Upper lobe of left lung (tissue), 4 donors: ENCODE data around the gene MED25.

ENCODE experiments used
- POLR2AphosphoS5 ChIP-seq, 2 donors: sonication (generic); formaldehyde crosslinking; IDR thresholded peaks; one replicate each; pipeline ENCODE4 v1.5.1; 2017; ENCODE audit warnings: antibody characterized with exemption in 2 of 2
- TF ChIP-seq, protein P1 (sequence below), 6 experiments: fragments of 450-650 bp in 4 of 6; fragments of 200-600 bp in 2 of 6; sonication (generic) in 2 of 6; IDR thresholded peaks; one replicate each; pipeline ENCODE4 v1.5.1; 2016 to 2019; ENCODE audit warnings: antibody characterized with exemption in 6 of 6

DNA sequence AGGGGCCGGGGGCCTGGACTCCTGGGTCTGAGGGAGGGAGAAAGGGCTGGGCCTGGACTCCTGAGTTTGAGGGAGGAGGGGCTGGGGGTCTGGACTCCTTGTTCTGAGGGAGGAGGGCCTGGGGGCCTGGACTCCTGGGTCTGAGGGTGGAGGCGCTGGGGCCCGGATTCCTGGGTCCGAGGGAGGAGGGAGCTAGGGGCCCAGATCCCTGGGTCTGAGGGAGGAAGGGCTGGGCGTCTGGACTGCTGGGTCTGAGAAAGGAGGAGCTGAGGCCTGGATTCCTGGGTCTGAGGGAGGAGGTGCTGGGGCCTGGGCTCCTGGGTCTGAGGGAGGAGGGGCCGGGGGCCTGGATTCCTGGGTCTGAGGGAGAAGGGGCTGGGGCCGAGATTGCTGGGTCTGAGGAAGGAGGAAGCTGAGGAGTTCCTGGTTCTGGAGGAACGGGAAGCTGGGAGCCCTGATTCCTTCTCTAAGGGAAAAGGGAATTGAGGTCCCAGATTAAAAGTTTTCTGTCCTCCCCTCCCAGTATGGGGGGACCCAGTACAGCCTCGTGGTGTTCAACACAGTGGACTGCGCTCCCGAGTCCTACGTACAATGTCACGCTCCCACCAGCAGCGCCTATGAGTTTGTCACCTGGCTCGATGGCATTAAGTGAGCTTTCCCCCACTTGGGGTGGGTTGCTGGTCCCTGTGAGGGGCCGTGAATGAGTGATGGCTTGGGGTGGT lies 721 bp downstream of the MED25 start:
- TF ChIP-seq, protein P1, sequence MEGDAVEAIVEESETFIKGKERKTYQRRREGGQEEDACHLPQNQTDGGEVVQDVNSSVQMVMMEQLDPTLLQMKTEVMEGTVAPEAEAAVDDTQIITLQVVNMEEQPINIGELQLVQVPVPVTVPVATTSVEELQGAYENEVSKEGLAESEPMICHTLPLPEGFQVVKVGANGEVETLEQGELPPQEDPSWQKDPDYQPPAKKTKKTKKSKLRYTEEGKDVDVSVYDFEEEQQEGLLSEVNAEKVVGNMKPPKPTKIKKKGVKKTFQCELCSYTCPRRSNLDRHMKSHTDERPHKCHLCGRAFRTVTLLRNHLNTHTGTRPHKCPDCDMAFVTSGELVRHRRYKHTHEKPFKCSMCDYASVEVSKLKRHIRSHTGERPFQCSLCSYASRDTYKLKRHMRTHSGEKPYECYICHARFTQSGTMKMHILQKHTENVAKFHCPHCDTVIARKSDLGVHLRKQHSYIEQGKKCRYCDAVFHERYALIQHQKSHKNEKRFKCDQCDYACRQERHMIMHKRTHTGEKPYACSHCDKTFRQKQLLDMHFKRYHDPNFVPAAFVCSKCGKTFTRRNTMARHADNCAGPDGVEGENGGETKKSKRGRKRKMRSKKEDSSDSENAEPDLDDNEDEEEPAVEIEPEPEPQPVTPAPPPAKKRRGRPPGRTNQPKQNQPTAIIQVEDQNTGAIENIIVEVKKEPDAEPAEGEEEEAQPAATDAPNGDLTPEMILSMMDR (IDR thresholded peaks at IDR 0.05) = no peak
- no peak for TF ChIP-seq POLR2AphosphoS5 (IDR thresholded peaks at IDR 0.05)
